Mucosa of descending colon (tissue), 3 donors: ENCODE measurements around the gene CRACR2B. TPM values are rescaled to one million over a fixed set of nuclear protein-coding genes. Genes with fewer than 3 reads are reported as not detected.

Experiments
- ATAC-seq: fragments of 200-7000 bp; cut with Tn5 transposase; one replicate; pipeline ENCODE4 v1.9.1; 2020; ENCODE audit warnings: mild to moderate bottlenecking, moderate library complexity
- DNase-seq, 3 donors: peaks; one replicate each; pipeline ENCODE4 v3.0.0-alpha.2; 2020
- H3K36me3 ChIP-seq: fragments of 200-600 bp; one replicate; pipeline ENCODE4 v1.8.0; 2021; ENCODE audit warnings: low read depth, mild to moderate bottlenecking
- H3K4me1 ChIP-seq: fragments of 200-600 bp; one replicate; pipeline ENCODE4 v1.8.0; 2021; ENCODE audit warnings: low read depth, mild to moderate bottlenecking
- H3K4me3 ChIP-seq: fragments of 200-600 bp; one replicate; pipeline ENCODE4 v1.8.0; 2021; ENCODE audit warnings: mild to moderate bottlenecking
- H3K9me3 ChIP-seq: fragments of 200-600 bp; one replicate; pipeline ENCODE4 v1.8.0; 2021; ENCODE audit warnings: mild to moderate bottlenecking
- CTCF ChIP-seq: fragments of 200-600 bp; IDR thresholded peaks from one replicate; pipeline ENCODE4 v1.8.0; 2022; ENCODE audit warnings: antibody characterized with exemption, mild to moderate bottlenecking
- intact Hi-C, 2 donors: fragments of 100-400 bp; cut with DNase I in 1 of 2; cut with micrococcal nuclease in 1 of 2; formaldehyde crosslinking; loops; one replicate each; pipeline versions ENCODE4 v1.11.0 to v1.11.1; 2022; cut with DNase I, micrococcal nuclease
- total RNA-seq, 3 donors: library from RNA; stranded (reverse); fragmentation: NEBNext Ultra II Directional in 2 of 3; extraction: Animal tissue kit (Norgen Biotek cat#: 25700) in 2 of 3; gene quantifications; one replicate each; pipeline versions ENCODE4 v1.2.1 to v1.2.4, GENCODE V29; 2021 to 2023
- donor health status: DM: no; HTN: no; CAD: no; lungs with moderate emphysema.
- donor health status: DM: no; HTN: no; CAD: no.
- donor health status: DM: no; HTN: yes; CAD: no.

Gene CRACR2B
- total RNA-seq, 3 donors from 2014 or later: 43.5 to 137 (median 129) TPM

GRCh38 chr11:790721-791564 is 36.8 kb upstream of the CRACR2B start:
- Histone ChIP-seq H3K4me3 (no peak overlapping the region), H3K4me1 (peaks cover 7% of the 10 kb centered on the region), H3K9me3 (no peaks in the 10 kb centered on the region), H3K36me3 (no peaks in the 10 kb centered on the region)
- ATAC-seq (no peak), DNase-seq (no peak)
- no peak for TF ChIP-seq CTCF
- intact Hi-C loops: no loop called here

- ATAC-seq (no peak), DNase-seq (no peak)
- TF ChIP-seq CTCF: no peak
- H3K9me3 ChIP-seq: no peaks in the 10 kb centered on the region
- H3K36me3 ChIP-seq: no peaks in the 10 kb centered on the region
- no peak overlapping the region for H3K4me3 ChIP-seq
- H3K4me1 ChIP-seq: peaks cover 14% of the 10 kb centered on the region
- intact Hi-C loops: no loop called here
Observed at GRCh38 chr11:791658-792534, 35.8 kb upstream of the CRACR2B start.

GRCh38 chr11:792535-792821 is 35.2 kb upstream of the CRACR2B start:
- Histone ChIP-seq H3K4me1 (peaks cover 20% of the 10 kb centered on the region), H3K4me3 (no peak overlapping the region), H3K9me3 (no peaks in the 10 kb centered on the region), H3K36me3 (no peaks in the 10 kb centered on the region)
- ATAC-seq: no peak
- DNase-seq: no peak
- intact Hi-C loops: no loop called here
- TF ChIP-seq CTCF: no peak

GRCh38 chr11:792873-793272 is 34.8 kb upstream of the CRACR2B start:
- TF ChIP-seq CTCF: no peak
- no peak overlapping the region for H3K4me3 ChIP-seq
- intact Hi-C loops: no loop called here
- DNase-seq (no peak), ATAC-seq (no peak)
- H3K36me3 ChIP-seq: no peaks in the 10 kb centered on the region
- H3K9me3 ChIP-seq: no peaks in the 10 kb centered on the region
- peaks cover 22% of the 10 kb centered on the region for H3K4me1 ChIP-seq

- no peak for TF ChIP-seq CTCF
- intact Hi-C loops: no loop called here
- ATAC-seq (no peak), DNase-seq (no peak)
- H3K4me1 ChIP-seq: peaks cover 26% of the 10 kb centered on the region
- no peak overlapping the region for H3K4me3 ChIP-seq
- H3K9me3 ChIP-seq: no peaks in the 10 kb centered on the region
- H3K36me3 ChIP-seq: no peaks in the 10 kb centered on the region
Observed at GRCh38 chr11:793556-793955, 34.2 kb upstream of the CRACR2B start.
